GM12892 (cell line): Measurements from ENCODE around the gene PPBP.

Source experiments
- DNase-seq: peaks from one replicate; pipeline ENCODE4 v3.0.0; 2011; ENCODE audit not compliant: insufficient read length
- FAIRE-seq: peaks from 2 replicates; lab custom pipeline; 2011; peaks lifted over from hg19 to GRCh38; lab: Jason Lieb, UNC
- POLR2A ChIP-seq: IDR thresholded peaks from 2 replicates; pipeline ENCODE4 v1.6.1; 2011; ENCODE audit warnings: low read depth, low read length, control low read depth
- POLR2AphosphoS5 ChIP-seq: IDR thresholded peaks from 2 replicates; pipeline ENCODE4 v1.6.1; 2011; ENCODE audit warnings: low read depth, low read length, control low read depth
- TAF1 ChIP-seq: IDR thresholded peaks from 2 replicates; pipeline ENCODE4 v1.6.1; 2011; ENCODE audit warnings: low read depth, mild to moderate bottlenecking, control low read depth, low read length, borderline replicate concordance

Gene PPBP

DNA sequence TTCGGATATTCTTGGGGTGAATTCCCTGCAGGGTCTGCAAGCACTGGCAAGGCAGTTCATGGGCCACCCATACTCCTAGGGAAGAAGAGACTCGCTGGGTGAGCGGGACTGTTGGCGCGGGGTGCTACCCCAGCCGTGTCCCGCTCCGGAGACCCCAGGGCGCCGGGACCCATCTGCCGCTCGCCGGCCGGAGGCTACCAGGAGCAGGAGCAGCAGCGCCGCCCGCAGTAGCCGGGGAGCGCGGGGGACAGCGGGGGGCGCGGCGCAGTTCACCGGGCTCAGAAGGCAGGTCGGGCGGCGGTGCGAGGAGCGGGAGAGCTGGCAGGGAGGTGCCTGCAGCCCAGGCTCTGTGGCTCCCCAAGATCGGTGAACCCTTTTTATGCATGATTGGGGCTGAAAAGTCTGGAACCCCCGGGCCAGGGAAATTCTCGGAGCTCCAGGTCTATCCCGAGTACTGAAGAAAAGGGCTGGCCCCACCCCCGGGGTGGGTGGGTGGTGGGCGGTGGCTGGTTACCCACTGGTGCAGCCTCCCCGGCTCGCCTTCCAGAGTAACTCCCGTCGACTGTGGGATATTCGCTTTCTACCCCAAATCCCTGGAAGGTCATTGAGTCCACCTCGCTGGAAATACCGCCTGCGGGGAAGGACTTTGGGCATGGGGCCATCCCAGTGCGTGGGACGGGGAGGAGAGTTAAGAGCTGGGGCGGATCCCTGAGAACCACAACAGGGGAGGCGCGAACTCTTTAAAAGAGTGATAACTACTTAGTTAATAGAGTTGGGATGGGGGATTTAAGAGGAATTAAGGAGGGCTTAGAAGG is 43.7 kb downstream of the PPBP start:
- TF ChIP-seq POLR2AphosphoS5 (no peak), POLR2A (no peak), TAF1 (no peak)
- DNase-seq (no peak), FAIRE-seq (no peak)

DNA sequence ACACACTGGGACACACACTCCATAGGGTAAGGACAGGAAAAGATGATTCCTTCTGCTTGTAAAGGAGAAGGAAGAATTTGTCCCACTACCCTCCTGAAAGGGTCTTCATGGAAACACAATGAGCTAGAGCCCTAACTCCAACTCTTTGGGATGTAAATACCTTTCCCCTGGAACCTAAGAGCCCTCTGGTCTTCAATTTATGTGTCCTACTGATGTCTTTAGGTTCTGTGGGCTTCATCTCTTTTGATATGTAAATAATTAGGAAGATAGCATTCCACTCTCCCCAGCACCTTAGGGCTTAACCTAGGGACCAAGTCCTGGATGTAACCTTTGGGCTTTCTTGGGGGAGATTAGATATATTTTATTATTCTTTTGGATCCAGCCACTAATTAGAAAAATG is 44.4 kb downstream of the PPBP start:
- DNase-seq (no peak), FAIRE-seq (no peak)
- TF ChIP-seq TAF1 (no peak), POLR2AphosphoS5 (no peak), POLR2A (no peak)

DNA sequence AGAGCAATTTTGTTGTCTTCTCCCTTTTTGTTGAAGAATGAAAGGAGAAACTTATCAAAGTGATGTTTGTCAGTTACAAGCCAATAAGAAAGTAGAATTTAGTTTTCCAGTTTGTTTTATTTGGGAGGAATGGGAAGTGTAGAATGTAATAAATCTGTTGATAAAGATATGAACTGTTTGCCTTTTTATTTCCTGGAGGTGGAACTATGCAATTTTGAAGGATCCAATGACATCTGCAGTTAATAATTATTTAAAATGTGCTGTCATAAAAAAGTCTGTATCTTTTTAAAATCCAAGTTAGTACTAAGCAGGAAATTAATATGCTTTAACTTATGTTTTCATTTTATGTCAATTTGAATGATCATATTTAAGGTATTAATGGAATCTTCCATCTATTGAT is 51.0 kb downstream of the PPBP start:
- TF ChIP-seq TAF1 (no peak), POLR2AphosphoS5 (no peak), POLR2A (no peak)
- FAIRE-seq (no peak), DNase-seq (no peak)
